ENCODE results near the gene GSC. TPM values are rescaled to one million over a fixed set of nuclear protein-coding genes. Genes with fewer than 3 reads are reported as not detected.

GSC gene
- total and polyA plus RNA-seq, 12 donors: 0.06 to 0.61 (median 0.19) TPM; not detected in 7

DNA sequence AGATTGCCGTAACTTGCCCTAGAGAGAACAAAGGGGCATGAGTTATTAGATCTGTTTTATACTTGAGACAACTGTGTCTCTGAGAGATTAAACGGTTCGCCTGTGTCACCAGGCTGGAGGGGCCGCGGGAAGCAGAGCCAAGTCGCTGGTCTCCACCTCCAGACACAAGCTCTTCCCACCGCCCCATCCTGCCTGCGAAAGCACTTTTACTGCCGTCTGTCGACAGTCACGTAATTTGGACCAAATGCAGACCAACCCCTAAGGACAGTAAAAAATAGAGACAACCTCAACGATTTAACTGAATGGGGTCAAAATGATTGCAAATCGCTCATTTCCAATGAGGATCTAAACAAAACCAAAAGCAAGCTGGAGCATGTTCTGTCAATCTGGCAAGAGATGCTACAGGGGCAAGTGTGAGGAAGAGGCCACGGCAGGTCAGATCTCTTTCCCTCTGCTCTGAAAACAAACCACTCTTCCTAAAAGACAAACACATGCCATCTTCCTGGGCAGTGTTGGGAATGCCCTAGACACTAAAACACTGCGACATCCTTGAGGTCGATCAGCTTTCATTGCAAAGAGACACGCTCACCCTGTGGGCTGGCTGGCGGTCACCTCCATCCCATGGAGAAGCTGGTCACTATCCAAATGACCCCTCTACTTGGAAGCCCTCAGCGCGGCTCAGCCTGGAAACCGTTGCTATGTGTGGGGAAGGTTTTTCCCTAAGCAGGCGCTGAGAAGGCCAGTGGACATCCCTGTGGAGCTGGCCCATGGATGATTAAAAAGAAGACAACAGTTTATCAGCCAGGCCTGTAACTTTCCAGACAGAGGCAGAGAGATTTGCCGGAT, 17.1 kb downstream of the GSC start:
- 73 to 81% (median 76%) methylated on average over 22 to 23 of the region's 23 CpGs for WGBS, 4 donors
- Histone ChIP-seq H3K4me1 (replicated peaks in 1 of 2) (no peaks in the 10 kb centered on the region), H3K4me3 (no peak overlapping the region), H3K27ac (no peak overlapping the region), H3K36me3 (replicated peaks in 1 of 2) (no peaks in the 10 kb centered on the region), H3K9me3 (replicated peaks in 1 of 3) (no peaks in the 10 kb centered on the region), H3K27me3 (no peaks in the 10 kb centered on the region)
- intact Hi-C loops (cut with DNase I): no loop called here
- TF ChIP-seq, protein P1, sequence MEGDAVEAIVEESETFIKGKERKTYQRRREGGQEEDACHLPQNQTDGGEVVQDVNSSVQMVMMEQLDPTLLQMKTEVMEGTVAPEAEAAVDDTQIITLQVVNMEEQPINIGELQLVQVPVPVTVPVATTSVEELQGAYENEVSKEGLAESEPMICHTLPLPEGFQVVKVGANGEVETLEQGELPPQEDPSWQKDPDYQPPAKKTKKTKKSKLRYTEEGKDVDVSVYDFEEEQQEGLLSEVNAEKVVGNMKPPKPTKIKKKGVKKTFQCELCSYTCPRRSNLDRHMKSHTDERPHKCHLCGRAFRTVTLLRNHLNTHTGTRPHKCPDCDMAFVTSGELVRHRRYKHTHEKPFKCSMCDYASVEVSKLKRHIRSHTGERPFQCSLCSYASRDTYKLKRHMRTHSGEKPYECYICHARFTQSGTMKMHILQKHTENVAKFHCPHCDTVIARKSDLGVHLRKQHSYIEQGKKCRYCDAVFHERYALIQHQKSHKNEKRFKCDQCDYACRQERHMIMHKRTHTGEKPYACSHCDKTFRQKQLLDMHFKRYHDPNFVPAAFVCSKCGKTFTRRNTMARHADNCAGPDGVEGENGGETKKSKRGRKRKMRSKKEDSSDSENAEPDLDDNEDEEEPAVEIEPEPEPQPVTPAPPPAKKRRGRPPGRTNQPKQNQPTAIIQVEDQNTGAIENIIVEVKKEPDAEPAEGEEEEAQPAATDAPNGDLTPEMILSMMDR (IDR thresholded peaks at IDR 0.05): no peak
- no peak for TF ChIP-seq POLR2A (IDR thresholded peaks at IDR 0.05)
- DNase-seq: no peak

DNA sequence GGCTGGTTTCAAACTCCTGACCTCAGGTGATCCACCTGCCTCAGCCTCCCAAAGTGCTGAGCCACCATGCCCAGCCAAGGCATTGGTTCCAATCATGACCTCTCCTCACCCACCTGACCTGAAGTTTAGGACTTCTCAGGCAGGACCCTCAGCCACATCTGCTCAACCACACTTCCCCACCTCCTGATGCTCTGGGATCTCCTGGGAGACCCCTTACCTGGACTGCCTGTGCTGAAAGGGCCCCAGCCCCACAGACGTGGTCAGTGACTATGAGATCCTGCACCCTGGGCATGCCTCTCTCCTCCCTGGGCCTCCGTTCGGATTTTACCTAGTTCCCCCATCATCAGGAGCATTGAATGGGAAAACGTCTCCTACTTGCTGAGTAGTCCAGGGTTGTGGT, 18.0 kb downstream of the GSC start:
- no peak for TF ChIP-seq POLR2A (IDR thresholded peaks at IDR 0.05)
- TF ChIP-seq, protein P1 (IDR thresholded peaks at IDR 0.05): no peak
- no peak overlapping the region for H3K4me3 ChIP-seq
- no peak for DNase-seq
- no peaks in the 10 kb centered on the region for H3K27me3 ChIP-seq
- intact Hi-C loops (cut with DNase I): no loop called here
- H3K4me1 ChIP-seq (replicated peaks in 1 of 2): no peaks in the 10 kb centered on the region
- WGBS, 4 donors: 56 to 69% (median 66%) methylated on average over 4 of the region's 4 CpGs
- H3K9me3 ChIP-seq (replicated peaks in 1 of 3): no peaks in the 10 kb centered on the region
- H3K27ac ChIP-seq: no peak overlapping the region
- no peaks in the 10 kb centered on the region for H3K36me3 ChIP-seq (replicated peaks in 1 of 2)

DNA sequence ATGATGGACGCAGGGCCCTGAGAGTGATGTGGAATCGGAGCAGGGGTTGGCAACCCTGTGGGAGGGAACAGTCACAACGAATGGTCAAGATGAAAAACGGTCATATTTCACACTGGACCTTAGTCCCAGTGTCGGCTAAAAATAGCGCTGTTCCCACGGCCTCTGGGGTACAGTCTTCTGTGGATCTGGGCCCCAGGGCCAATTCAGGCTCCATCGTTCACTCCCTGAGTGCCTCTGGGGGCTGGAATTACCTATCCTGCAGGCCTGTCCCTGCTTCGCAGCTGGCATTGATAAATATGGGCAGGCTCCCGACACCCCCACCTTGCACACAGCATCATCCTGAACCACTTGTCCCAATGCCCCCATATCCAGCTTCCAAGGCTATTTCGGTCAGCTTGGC, 18.6 kb downstream of the GSC start:
- Histone ChIP-seq H3K36me3 (replicated peaks in 1 of 2) (no peaks in the 10 kb centered on the region), H3K27ac (no peak overlapping the region), H3K4me1 (replicated peaks in 1 of 2) (no peaks in the 10 kb centered on the region), H3K4me3 (no peak overlapping the region), H3K27me3 (no peaks in the 10 kb centered on the region), H3K9me3 (replicated peaks in 1 of 3) (no peaks in the 10 kb centered on the region)
- WGBS, 4 donors: 61 to 79% (median 69%) methylated on average over 10 to 11 of the region's 11 CpGs
- DNase-seq: no peak
- intact Hi-C loops (cut with DNase I): no loop called here
- no peak for TF ChIP-seq POLR2A (IDR thresholded peaks at IDR 0.05)
- TF ChIP-seq, protein P1 (IDR thresholded peaks at IDR 0.05): no peak

DNA sequence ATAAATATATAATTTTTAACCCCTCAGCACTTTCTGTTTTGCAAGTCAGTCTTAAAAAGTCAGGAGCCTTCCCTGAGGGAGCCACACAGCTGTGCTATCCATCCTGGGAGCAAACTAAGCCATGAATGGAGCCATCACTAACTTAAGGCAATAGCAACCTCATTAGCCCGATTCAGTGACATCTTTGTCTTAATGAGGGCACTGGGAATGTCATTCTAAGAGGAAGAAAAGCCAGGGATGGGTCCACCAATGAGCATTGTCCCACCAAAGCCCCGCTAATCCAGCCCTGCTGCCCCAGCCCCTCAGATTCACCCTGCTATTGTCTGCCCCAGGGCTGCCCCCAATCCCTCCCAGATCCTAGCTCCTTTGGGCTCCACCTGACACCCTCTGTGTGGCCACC, 19.5 kb downstream of the GSC start:
- intact Hi-C loops (cut with DNase I): no loop called here
- no peak overlapping the region for H3K27ac ChIP-seq
- 75 to 92% (median 81%) methylated on average over 2 of the region's 2 CpGs for WGBS, 4 donors
- H3K4me3 ChIP-seq: no peak overlapping the region
- no peak for TF ChIP-seq POLR2A (IDR thresholded peaks at IDR 0.05)
- TF ChIP-seq, protein P1 (IDR thresholded peaks at IDR 0.05): no peak
- H3K27me3 ChIP-seq: no peaks in the 10 kb centered on the region
- H3K9me3 ChIP-seq (replicated peaks in 1 of 3): no peaks in the 10 kb centered on the region
- DNase-seq: no peak
- H3K36me3 ChIP-seq (replicated peaks in 1 of 2): no peaks in the 10 kb centered on the region
- H3K4me1 ChIP-seq (replicated peaks in 1 of 2): no peaks in the 10 kb centered on the region
